Duodenal mucosa (tissue), 2 donors: Measurements from ENCODE around the gene ALPL.

Experiments
- H3K27ac ChIP-seq: one replicate; pipeline ENCODE4 v1.7.0; 2013; ENCODE audit warnings: low read depth, low read length
- H3K27me3 ChIP-seq, 2 donors: one replicate each; pipeline ENCODE4 v1.7.0; 2013; ENCODE audit warnings: low read length in 2 of 2, control low read depth in 1 of 2; ENCODE audit not compliant: insufficient read depth in 2 of 2, control insufficient read depth in 1 of 2
- H3K36me3 ChIP-seq, 2 donors: one replicate each; pipeline ENCODE4 v1.7.0; 2013; ENCODE audit warnings: low read length in 2 of 2, control low read depth in 1 of 2; ENCODE audit not compliant: insufficient read depth in 2 of 2, control insufficient read depth in 1 of 2
- H3K4me1 ChIP-seq, 2 donors: one replicate each; pipeline ENCODE4 v1.7.0; 2013; ENCODE audit warnings: low read length in 2 of 2, control low read depth in 1 of 2; ENCODE audit not compliant: insufficient read depth in 2 of 2, control insufficient read depth in 1 of 2
- H3K4me3 ChIP-seq, 2 donors: one replicate each; pipeline ENCODE4 v1.7.0; 2013; ENCODE audit warnings: low read length in 2 of 2, low read depth in 1 of 2
- H3K9ac ChIP-seq, 2 donors: one replicate each; pipeline ENCODE4 v1.7.0; 2013; ENCODE audit warnings: low read length in 2 of 2, low read depth in 1 of 2
- H3K9me3 ChIP-seq, 2 donors: one replicate each; pipeline ENCODE4 v1.7.0; 2013; ENCODE audit warnings: low read length in 2 of 2, control low read depth in 1 of 2; ENCODE audit not compliant: control insufficient read depth in 1 of 2

Gene ALPL

GRCh38 chr1:21576031-21576797, 67.0 kb downstream of the ALPL start:
- Histone ChIP-seq H3K27me3 (peaks cover 5% of the 10 kb centered on the region in 2 donors), H3K4me1 (peaks cover 0 to 5% of the 10 kb centered on the region in 2 donors), H3K36me3 (no peaks in the 10 kb centered on the region), H3K9me3 (no peaks in the 10 kb centered on the region), H3K9ac (no peak overlapping the region), H3K27ac (no peak overlapping the region), H3K4me3 (no peak overlapping the region)

GRCh38 chr1:21576798-21577187, 67.6 kb downstream of the ALPL start:
- Histone ChIP-seq H3K27ac (no peak overlapping the region), H3K9me3 (no peaks in the 10 kb centered on the region), H3K9ac (no peak overlapping the region), H3K36me3 (no peaks in the 10 kb centered on the region), H3K4me1 (peaks cover 0 to 5% of the 10 kb centered on the region in 2 donors), H3K27me3 (peaks cover 5% of the 10 kb centered on the region in 2 donors), H3K4me3 (no peak overlapping the region)

- Histone ChIP-seq H3K9ac (no peak overlapping the region), H3K36me3 (no peaks in the 10 kb centered on the region), H3K4me3 (no peak overlapping the region), H3K9me3 (no peaks in the 10 kb centered on the region), H3K4me1 (peaks cover 0 to 5% of the 10 kb centered on the region in 2 donors), H3K27ac (no peak overlapping the region), H3K27me3 (peaks cover 5% of the 10 kb centered on the region in 2 donors)
Observed at GRCh38 chr1:21577324-21577723, 68.1 kb downstream of the ALPL start.

GRCh38 chr1:21577933-21578332, 68.7 kb downstream of the ALPL start:
- peaks cover 0 to 5% of the 10 kb centered on the region in 2 donors for H3K4me1 ChIP-seq
- H3K36me3 ChIP-seq = no peaks in the 10 kb centered on the region
- H3K9ac ChIP-seq = no peak overlapping the region
- H3K4me3 ChIP-seq = no peak overlapping the region
- no peaks in the 10 kb centered on the region for H3K9me3 ChIP-seq
- H3K27ac ChIP-seq = no peak overlapping the region
- H3K27me3 ChIP-seq = peaks cover 5% of the 10 kb centered on the region in 2 donors

GRCh38 chr1:21579791-21580190, 70.6 kb downstream of the ALPL start:
- Histone ChIP-seq H3K9me3 (no peaks in the 10 kb centered on the region), H3K9ac (no peak overlapping the region), H3K36me3 (no peaks in the 10 kb centered on the region), H3K4me3 (no peak overlapping the region), H3K27me3 (peaks cover 5 to 10% of the 10 kb centered on the region in 2 donors), H3K27ac (no peak overlapping the region), H3K4me1 (no peaks in the 10 kb centered on the region)

- peaks cover 0 to 16% of the 10 kb centered on the region in 2 donors for H3K27me3 ChIP-seq
- peaks cover 4 to 9% of the 10 kb centered on the region in 2 donors for H3K4me1 ChIP-seq
- H3K9me3 ChIP-seq = no peaks in the 10 kb centered on the region
- H3K9ac ChIP-seq = no peak overlapping the region
- no peak overlapping the region for H3K4me3 ChIP-seq
- H3K27ac ChIP-seq = no peak overlapping the region
- no peaks in the 10 kb centered on the region for H3K36me3 ChIP-seq
Observed at GRCh38 chr1:21584096-21584495, 74.9 kb downstream of the ALPL start.

- Histone ChIP-seq H3K4me1 (peaks cover 4 to 9% of the 10 kb centered on the region in 2 donors), H3K9me3 (no peaks in the 10 kb centered on the region), H3K36me3 (no peaks in the 10 kb centered on the region), H3K27ac (no peak overlapping the region), H3K4me3 (no peak overlapping the region), H3K27me3 (peaks cover 0 to 16% of the 10 kb centered on the region in 2 donors), H3K9ac (no peak overlapping the region)
Observed at GRCh38 chr1:21585037-21585436, 75.8 kb downstream of the ALPL start.

- Histone ChIP-seq H3K9me3 (no peaks in the 10 kb centered on the region), H3K36me3 (no peaks in the 10 kb centered on the region), H3K4me3 (no peak overlapping the region), H3K27me3 (peaks cover 0 to 16% of the 10 kb centered on the region in 2 donors), H3K4me1 (peaks cover 4 to 9% of the 10 kb centered on the region in 2 donors), H3K27ac (no peak overlapping the region), H3K9ac (no peak overlapping the region)
Observed at GRCh38 chr1:21586222-21586621, 77.0 kb downstream of the ALPL start.

GRCh38 chr1:21586846-21587601, 77.8 kb downstream of the ALPL start:
- Histone ChIP-seq H3K9ac (no peak overlapping the region), H3K27me3 (peaks cover 0 to 16% of the 10 kb centered on the region in 2 donors), H3K4me1 (peaks cover 4 to 9% of the 10 kb centered on the region in 2 donors)

GRCh38 chr1:21587602-21587953, 78.4 kb downstream of the ALPL start:
- Histone ChIP-seq H3K27me3 (peaks cover 0 to 18% of the 10 kb centered on the region in 2 donors), H3K27ac (no peak overlapping the region), H3K9me3 (no peaks in the 10 kb centered on the region), H3K4me1 (peaks cover 4 to 9% of the 10 kb centered on the region in 2 donors), H3K36me3 (no peaks in the 10 kb centered on the region), H3K4me3 (no peak overlapping the region), H3K9ac (no peak overlapping the region)

More at GRCh38 chr1:21586846-21587601, 77.8 kb downstream of the ALPL start:
- H3K9me3 ChIP-seq = no peaks in the 10 kb centered on the region
- no peak overlapping the region for H3K4me3 ChIP-seq
- no peak overlapping the region for H3K27ac ChIP-seq
- H3K36me3 ChIP-seq = no peaks in the 10 kb centered on the region
